Measurements from ENCODE around the gene RAI1.

The RAI1 gene

GRCh38 chr17:17815436-17816200 lies 134.4 kb downstream of the RAI1 start:
- Histone ChIP-seq H3K4me3 (ENCODE audit: low read length in 2 of 2) (no peak overlapping the region), H3K9ac (ENCODE audit: low read depth in 1 of 2, low read length in 2 of 2) (no peak overlapping the region), H3K9me3 (ENCODE audit: control insufficient read depth in 2 of 2, low read length in 2 of 2) (no peaks in the 10 kb centered on the region), H3K27me3 (ENCODE audit: control insufficient read depth in 2 of 2, insufficient read depth in 2 of 2, low read length in 2 of 2) (no peaks in the 10 kb centered on the region), H3K36me3 (ENCODE audit: control insufficient read depth in 2 of 2, insufficient read depth in 2 of 2, low read length in 2 of 2) (peaks cover 56 to 58% of the 10 kb centered on the region in 2 donors), H3K27ac (ENCODE audit: low read depth in 2 of 2, low read length in 2 of 2) (no peak overlapping the region), H3K4me1 (ENCODE audit: control insufficient read depth in 2 of 2, insufficient read depth in 2 of 2, low read length in 2 of 2) (peaks cover 24 to 33% of the 10 kb centered on the region in 2 donors)

GRCh38 chr17:17816240-17816814 lies 135.1 kb downstream of the RAI1 start:
- Histone ChIP-seq H3K4me1 (ENCODE audit: control insufficient read depth in 2 of 2, insufficient read depth in 2 of 2, low read length in 2 of 2) (peaks cover 29 to 37% of the 10 kb centered on the region in 2 donors), H3K27ac (ENCODE audit: low read depth in 2 of 2, low read length in 2 of 2) (no peak overlapping the region), H3K9ac (ENCODE audit: low read depth in 1 of 2, low read length in 2 of 2) (no peak overlapping the region), H3K27me3 (ENCODE audit: control insufficient read depth in 2 of 2, insufficient read depth in 2 of 2, low read length in 2 of 2) (no peaks in the 10 kb centered on the region), H3K36me3 (ENCODE audit: control insufficient read depth in 2 of 2, insufficient read depth in 2 of 2, low read length in 2 of 2) (peaks cover 54 to 56% of the 10 kb centered on the region in 2 donors), H3K4me3 (ENCODE audit: low read length in 2 of 2) (no peak overlapping the region), H3K9me3 (ENCODE audit: control insufficient read depth in 2 of 2, low read length in 2 of 2) (no peaks in the 10 kb centered on the region)

- Histone ChIP-seq H3K4me3 (ENCODE audit: low read length in 2 of 2) (no peak overlapping the region), H3K9me3 (ENCODE audit: control insufficient read depth in 2 of 2, low read length in 2 of 2) (no peaks in the 10 kb centered on the region), H3K9ac (ENCODE audit: low read depth in 1 of 2, low read length in 2 of 2) (no peak overlapping the region), H3K36me3 (ENCODE audit: control insufficient read depth in 2 of 2, insufficient read depth in 2 of 2, low read length in 2 of 2) (peaks cover 52 to 56% of the 10 kb centered on the region in 2 donors), H3K27ac (ENCODE audit: low read depth in 2 of 2, low read length in 2 of 2) (no peak overlapping the region), H3K27me3 (ENCODE audit: control insufficient read depth in 2 of 2, insufficient read depth in 2 of 2, low read length in 2 of 2) (no peaks in the 10 kb centered on the region), H3K4me1 (ENCODE audit: control insufficient read depth in 2 of 2, insufficient read depth in 2 of 2, low read length in 2 of 2) (peaks cover 36 to 44% of the 10 kb centered on the region in 2 donors)
Observed at GRCh38 chr17:17816831-17817551, 135.7 kb downstream of the RAI1 start.

- no peak overlapping the region for H3K4me3 ChIP-seq (ENCODE audit: low read length in 2 of 2)
- no peaks in the 10 kb centered on the region for H3K27me3 ChIP-seq (ENCODE audit: control insufficient read depth in 2 of 2, insufficient read depth in 2 of 2, low read length in 2 of 2)
- peaks cover 50 to 54% of the 10 kb centered on the region in 2 donors for H3K36me3 ChIP-seq (ENCODE audit: control insufficient read depth in 2 of 2, insufficient read depth in 2 of 2, low read length in 2 of 2)
- H3K9me3 ChIP-seq (ENCODE audit: control insufficient read depth in 2 of 2, low read length in 2 of 2): no peaks in the 10 kb centered on the region
- H3K9ac ChIP-seq (ENCODE audit: low read depth in 1 of 2, low read length in 2 of 2): peak overlapping the region in 1 of 2 donors; percentile 19
- H3K4me1 ChIP-seq (ENCODE audit: control insufficient read depth in 2 of 2, insufficient read depth in 2 of 2, low read length in 2 of 2): peaks cover 42 to 49% of the 10 kb centered on the region in 2 donors
- H3K27ac ChIP-seq (ENCODE audit: low read depth in 2 of 2, low read length in 2 of 2): peak overlapping the region; percentile 43 to 48
Observed at GRCh38 chr17:17817552-17817947, 136.3 kb downstream of the RAI1 start.

GRCh38 chr17:17818088-17818526 lies 136.8 kb downstream of the RAI1 start:
- Histone ChIP-seq H3K27me3 (ENCODE audit: control insufficient read depth in 2 of 2, insufficient read depth in 2 of 2, low read length in 2 of 2) (no peaks in the 10 kb centered on the region), H3K36me3 (ENCODE audit: control insufficient read depth in 2 of 2, insufficient read depth in 2 of 2, low read length in 2 of 2) (peaks cover 45 to 49% of the 10 kb centered on the region in 2 donors), H3K9me3 (ENCODE audit: control insufficient read depth in 2 of 2, low read length in 2 of 2) (no peaks in the 10 kb centered on the region), H3K9ac (ENCODE audit: low read depth in 1 of 2, low read length in 2 of 2) (peak overlapping the region in 1 of 2 donors; percentile 19), H3K27ac (ENCODE audit: low read depth in 2 of 2, low read length in 2 of 2) (peak overlapping the region; percentile 56 to 67), H3K4me1 (ENCODE audit: control insufficient read depth in 2 of 2, insufficient read depth in 2 of 2, low read length in 2 of 2) (peaks cover 47 to 55% of the 10 kb centered on the region in 2 donors), H3K4me3 (ENCODE audit: low read length in 2 of 2) (no peak overlapping the region)

GRCh38 chr17:17819111-17819510 lies 137.9 kb downstream of the RAI1 start:
- H3K4me3 ChIP-seq (ENCODE audit: low read length in 2 of 2): no peak overlapping the region
- H3K4me1 ChIP-seq (ENCODE audit: control insufficient read depth in 2 of 2, insufficient read depth in 2 of 2, low read length in 2 of 2): peaks cover 52 to 62% of the 10 kb centered on the region in 2 donors
- H3K27ac ChIP-seq (ENCODE audit: low read depth in 2 of 2, low read length in 2 of 2): peak overlapping the region; percentile 32 to 67
- no peaks in the 10 kb centered on the region for H3K27me3 ChIP-seq (ENCODE audit: control insufficient read depth in 2 of 2, insufficient read depth in 2 of 2, low read length in 2 of 2)
- peaks cover 44 to 45% of the 10 kb centered on the region in 2 donors for H3K36me3 ChIP-seq (ENCODE audit: control insufficient read depth in 2 of 2, insufficient read depth in 2 of 2, low read length in 2 of 2)
- H3K9me3 ChIP-seq (ENCODE audit: control insufficient read depth in 2 of 2, low read length in 2 of 2): no peaks in the 10 kb centered on the region
- no peak overlapping the region for H3K9ac ChIP-seq (ENCODE audit: low read depth in 1 of 2, low read length in 2 of 2)

GRCh38 chr17:17819561-17819995 lies 138.3 kb downstream of the RAI1 start:
- peaks cover 39 to 40% of the 10 kb centered on the region in 2 donors for H3K36me3 ChIP-seq (ENCODE audit: control insufficient read depth in 2 of 2, insufficient read depth in 2 of 2, low read length in 2 of 2)
- H3K4me3 ChIP-seq (ENCODE audit: low read length in 2 of 2): no peak overlapping the region
- no peaks in the 10 kb centered on the region for H3K27me3 ChIP-seq (ENCODE audit: control insufficient read depth in 2 of 2, insufficient read depth in 2 of 2, low read length in 2 of 2)

GRCh38 chr17:17820046-17820445 lies 138.8 kb downstream of the RAI1 start:
- Histone ChIP-seq H3K9me3 (ENCODE audit: control insufficient read depth in 2 of 2, low read length in 2 of 2) (no peaks in the 10 kb centered on the region), H3K9ac (ENCODE audit: low read depth in 1 of 2, low read length in 2 of 2) (no peak overlapping the region), H3K36me3 (ENCODE audit: control insufficient read depth in 2 of 2, insufficient read depth in 2 of 2, low read length in 2 of 2) (peaks cover 34 to 36% of the 10 kb centered on the region in 2 donors), H3K27ac (ENCODE audit: low read depth in 2 of 2, low read length in 2 of 2) (no peak overlapping the region), H3K27me3 (ENCODE audit: control insufficient read depth in 2 of 2, insufficient read depth in 2 of 2, low read length in 2 of 2) (no peaks in the 10 kb centered on the region), H3K4me1 (ENCODE audit: control insufficient read depth in 2 of 2, insufficient read depth in 2 of 2, low read length in 2 of 2) (peaks cover 62 to 71% of the 10 kb centered on the region in 2 donors), H3K4me3 (ENCODE audit: low read length in 2 of 2) (no peak overlapping the region)

More at GRCh38 chr17:17819561-17819995, 138.3 kb downstream of the RAI1 start:
- H3K9me3 ChIP-seq (ENCODE audit: control insufficient read depth in 2 of 2, low read length in 2 of 2): no peaks in the 10 kb centered on the region
- peaks cover 57 to 67% of the 10 kb centered on the region in 2 donors for H3K4me1 ChIP-seq (ENCODE audit: control insufficient read depth in 2 of 2, insufficient read depth in 2 of 2, low read length in 2 of 2)
- no peak overlapping the region for H3K9ac ChIP-seq (ENCODE audit: low read depth in 1 of 2, low read length in 2 of 2)
- H3K27ac ChIP-seq (ENCODE audit: low read depth in 2 of 2, low read length in 2 of 2): peak overlapping the region; percentile 16 to 32

- Histone ChIP-seq H3K27ac (ENCODE audit: low read depth in 2 of 2, low read length in 2 of 2) (no peak overlapping the region), H3K27me3 (ENCODE audit: control insufficient read depth in 2 of 2, insufficient read depth in 2 of 2, low read length in 2 of 2) (no peaks in the 10 kb centered on the region), H3K36me3 (ENCODE audit: control insufficient read depth in 2 of 2, insufficient read depth in 2 of 2, low read length in 2 of 2) (peaks cover 30 to 33% of the 10 kb centered on the region in 2 donors), H3K4me3 (ENCODE audit: low read length in 2 of 2) (peak overlapping the region in 1 of 2 donors; percentile 30), H3K9me3 (ENCODE audit: control insufficient read depth in 2 of 2, low read length in 2 of 2) (no peaks in the 10 kb centered on the region), H3K4me1 (ENCODE audit: control insufficient read depth in 2 of 2, insufficient read depth in 2 of 2, low read length in 2 of 2) (peaks cover 63 to 73% of the 10 kb centered on the region in 2 donors), H3K9ac (ENCODE audit: low read depth in 1 of 2, low read length in 2 of 2) (peak overlapping the region; percentile 32 to 39)
Observed at GRCh38 chr17:17820463-17821158, 139.4 kb downstream of the RAI1 start.
